OCI-LY1 (cell line): ENCODE measurements around the gene P2RY1.

ENCODE experiments used
- H2AFZ ChIP-seq: fragments of 200-600 bp; sonication (generic), shearing (Covaris generic); 2 replicates; pipeline ENCODE4 v1.6.0; 2014; ENCODE audit warnings: antibody characterized with exemption, mild to moderate bottlenecking, low read length
- H3F3A ChIP-seq: fragments of 200-600 bp; sonication (generic), shearing (Covaris generic); 2 replicates; pipeline ENCODE4 v1.6.0; 2014; ENCODE audit warnings: mild to moderate bottlenecking, antibody characterized with exemption, low read length, moderate library complexity; ENCODE audit not compliant: insufficient read depth
- H3K27ac ChIP-seq: fragments of 200-600 bp; sonication (generic); 2 replicates; pipeline ENCODE4 v1.5.1; 2014; ENCODE audit warnings: low read length, mixed run types, mild to moderate bottlenecking, low read depth; ENCODE audit not compliant: poor library complexity, severe bottlenecking
- H3K27me3 ChIP-seq: fragments of 200-600 bp; sonication (generic); 2 replicates; pipeline ENCODE4 v1.6.0; 2014; ENCODE audit warnings: antibody characterized with exemption, mild to moderate bottlenecking, low read length, moderate library complexity; ENCODE audit not compliant: insufficient read depth
- H3K36me3 ChIP-seq: fragments of 200-600 bp; sonication (generic); 2 replicates; pipeline ENCODE4 v1.6.1; 2014; ENCODE audit warnings: mild to moderate bottlenecking, antibody characterized with exemption, low read length, moderate library complexity, mixed read lengths; ENCODE audit not compliant: insufficient read depth
- H3K4me1 ChIP-seq: fragments of 200-600 bp; sonication (generic); 2 replicates; pipeline ENCODE4 v1.5.1; 2014; ENCODE audit warnings: mild to moderate bottlenecking, low read length, moderate library complexity; ENCODE audit not compliant: insufficient read depth, severe bottlenecking
- H3K4me2 ChIP-seq: fragments of 200-600 bp; sonication (generic), shearing (Covaris generic); 2 replicates; pipeline ENCODE4 v1.6.1; 2014; ENCODE audit warnings: low read length
- H3K4me3 ChIP-seq: fragments of 200-600 bp; sonication (generic); 2 replicates; pipeline ENCODE4 v1.5.1; 2014; ENCODE audit warnings: low read length, low read depth, mild to moderate bottlenecking, mixed read lengths; ENCODE audit not compliant: poor library complexity, severe bottlenecking
- H3K79me2 ChIP-seq: fragments of 200-600 bp; shearing (Covaris generic); 2 replicates; pipeline ENCODE4 v1.6.1; 2016; ENCODE audit warnings: mixed run types, low read length, mixed read lengths; ENCODE audit not compliant: insufficient read depth
- H3K9ac ChIP-seq: fragments of 200-600 bp; sonication (generic), shearing (Covaris generic); 2 replicates; pipeline ENCODE4 v1.6.1; 2014; ENCODE audit warnings: mild to moderate bottlenecking, low read length, mixed read lengths
- H3K9me2 ChIP-seq: fragments of 200-600 bp; sonication (generic), shearing (Covaris generic); 2 replicates; pipeline ENCODE4 v1.6.1; 2014; ENCODE audit warnings: low read depth, mild to moderate bottlenecking, low read length, mixed read lengths
- H3K9me3 ChIP-seq: fragments of 200-600 bp; shearing (Covaris generic); 2 replicates; pipeline ENCODE4 v1.6.1; 2014; ENCODE audit warnings: low read length, mixed read lengths
- H4K20me1 ChIP-seq: fragments of 200-600 bp; sonication (generic), shearing (Covaris generic); 2 replicates; pipeline ENCODE4 v1.6.0; 2016; ENCODE audit warnings: mild to moderate bottlenecking, low read length; ENCODE audit not compliant: insufficient read depth
- EZH2 ChIP-seq: fragments of 200-600 bp; sonication (generic), shearing (Covaris generic); IDR thresholded peaks from 2 replicates; pipeline ENCODE4 v1.8.0; 2017; ENCODE audit warnings: borderline replicate concordance, mixed run types, mild to moderate bottlenecking, antibody characterized with exemption, low read length, moderate library complexity, mixed read lengths
- TF ChIP-seq, protein P1 (sequence below): fragments of 200-600 bp; sonication (generic), shearing (Covaris generic); IDR thresholded peaks from 2 replicates; pipeline ENCODE4 v1.5.1; 2017; ENCODE audit warnings: mild to moderate bottlenecking, antibody characterized with exemption, low read length, moderate library complexity, mixed read lengths

P2RY1 gene, protein sequence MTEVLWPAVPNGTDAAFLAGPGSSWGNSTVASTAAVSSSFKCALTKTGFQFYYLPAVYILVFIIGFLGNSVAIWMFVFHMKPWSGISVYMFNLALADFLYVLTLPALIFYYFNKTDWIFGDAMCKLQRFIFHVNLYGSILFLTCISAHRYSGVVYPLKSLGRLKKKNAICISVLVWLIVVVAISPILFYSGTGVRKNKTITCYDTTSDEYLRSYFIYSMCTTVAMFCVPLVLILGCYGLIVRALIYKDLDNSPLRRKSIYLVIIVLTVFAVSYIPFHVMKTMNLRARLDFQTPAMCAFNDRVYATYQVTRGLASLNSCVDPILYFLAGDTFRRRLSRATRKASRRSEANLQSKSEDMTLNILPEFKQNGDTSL

DNA sequence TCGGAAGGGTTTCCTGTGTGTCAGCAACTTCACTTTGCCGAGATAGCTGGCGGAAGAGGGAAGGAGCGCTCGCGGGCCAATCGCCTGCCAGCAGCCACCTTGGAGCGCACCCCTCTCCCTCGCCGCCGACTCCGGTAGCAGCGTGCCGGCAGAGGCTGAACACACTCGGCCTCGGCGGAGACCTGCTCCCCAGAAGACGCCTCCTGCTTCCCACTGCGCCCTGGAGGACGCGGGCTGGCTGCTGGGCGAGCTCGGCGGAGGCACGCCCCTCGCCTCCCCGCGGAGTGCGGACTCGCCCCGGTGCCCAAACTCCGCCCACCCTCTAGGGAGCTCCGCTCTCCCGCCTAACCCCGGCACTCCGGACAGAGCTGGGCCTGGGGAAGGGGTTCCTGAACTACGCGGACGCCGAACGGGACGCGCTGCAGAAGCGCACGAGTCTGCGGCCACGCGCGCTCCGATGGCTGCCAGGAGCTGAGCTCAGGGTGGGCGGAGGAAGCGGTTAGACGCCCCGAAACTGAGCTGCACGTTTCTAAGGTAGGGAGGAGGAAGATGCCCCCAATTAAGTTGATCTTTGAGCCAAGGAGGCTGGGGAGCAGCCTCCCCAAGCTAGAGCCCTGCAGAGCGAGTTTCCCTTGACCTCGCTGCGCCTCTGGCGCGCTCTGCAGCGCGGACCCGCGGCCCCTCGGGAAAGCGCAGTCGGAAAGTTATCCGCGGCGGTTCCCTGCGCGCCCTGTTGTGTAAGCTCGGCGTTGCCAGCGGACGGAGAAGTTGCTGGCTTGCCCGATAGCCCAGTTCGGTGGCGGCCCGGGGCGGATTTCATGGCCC, at the start of gene P2RY1:
P2RY1 (plus strand) TSS at position 356 of the 825 bp plus-strand sequence. CDS start 652 bp downstream, outside the sequence.
- no peak within 1 kb of the TSS for H3K27ac ChIP-seq

DNA sequence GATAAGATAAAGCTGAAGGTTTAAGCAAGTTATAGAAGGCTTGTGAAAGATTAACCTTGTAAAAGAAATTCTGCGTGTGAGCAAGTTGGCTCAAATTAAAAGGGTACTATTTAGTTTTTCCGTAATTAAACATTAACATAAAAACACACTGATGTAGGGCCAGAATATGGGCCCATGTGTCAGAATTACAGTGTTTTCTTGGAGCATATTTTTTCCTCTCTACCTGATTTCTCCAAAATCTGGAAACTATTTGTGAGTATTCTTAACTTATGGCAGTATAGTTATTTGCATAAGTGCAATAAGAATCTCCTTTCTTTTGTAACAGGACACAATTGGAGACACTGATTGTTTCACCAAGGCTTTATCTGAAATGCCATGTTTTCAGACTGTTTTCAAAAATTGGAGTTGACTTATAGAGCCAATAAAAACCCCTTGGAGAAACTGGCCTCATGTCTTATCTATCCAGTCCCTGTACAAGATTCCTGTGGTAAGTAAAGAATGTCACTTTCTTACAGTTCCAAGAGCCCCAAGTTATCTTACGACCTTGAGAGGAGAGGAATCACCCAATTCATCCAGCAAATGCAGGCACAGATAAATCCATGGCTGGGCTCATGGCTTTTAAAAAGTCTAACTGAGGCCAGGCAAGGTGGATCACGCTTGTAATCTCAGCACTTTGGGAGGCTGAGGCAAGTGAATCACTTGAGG, 47.8 kb upstream of the P2RY1 start:
- H3K4me2 ChIP-seq = no peak overlapping the region
- no peaks in the 10 kb centered on the region for H3K27me3 ChIP-seq
- TF ChIP-seq, protein P1, sequence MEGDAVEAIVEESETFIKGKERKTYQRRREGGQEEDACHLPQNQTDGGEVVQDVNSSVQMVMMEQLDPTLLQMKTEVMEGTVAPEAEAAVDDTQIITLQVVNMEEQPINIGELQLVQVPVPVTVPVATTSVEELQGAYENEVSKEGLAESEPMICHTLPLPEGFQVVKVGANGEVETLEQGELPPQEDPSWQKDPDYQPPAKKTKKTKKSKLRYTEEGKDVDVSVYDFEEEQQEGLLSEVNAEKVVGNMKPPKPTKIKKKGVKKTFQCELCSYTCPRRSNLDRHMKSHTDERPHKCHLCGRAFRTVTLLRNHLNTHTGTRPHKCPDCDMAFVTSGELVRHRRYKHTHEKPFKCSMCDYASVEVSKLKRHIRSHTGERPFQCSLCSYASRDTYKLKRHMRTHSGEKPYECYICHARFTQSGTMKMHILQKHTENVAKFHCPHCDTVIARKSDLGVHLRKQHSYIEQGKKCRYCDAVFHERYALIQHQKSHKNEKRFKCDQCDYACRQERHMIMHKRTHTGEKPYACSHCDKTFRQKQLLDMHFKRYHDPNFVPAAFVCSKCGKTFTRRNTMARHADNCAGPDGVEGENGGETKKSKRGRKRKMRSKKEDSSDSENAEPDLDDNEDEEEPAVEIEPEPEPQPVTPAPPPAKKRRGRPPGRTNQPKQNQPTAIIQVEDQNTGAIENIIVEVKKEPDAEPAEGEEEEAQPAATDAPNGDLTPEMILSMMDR = no peak
- no peak for TF ChIP-seq EZH2
- H3K27ac ChIP-seq = no peak overlapping the region
- H3K4me1 ChIP-seq = no peaks in the 10 kb centered on the region
- no peaks in the 10 kb centered on the region for H3K9me3 ChIP-seq
- no peak overlapping the region for H2AFZ ChIP-seq
- no peaks in the 10 kb centered on the region for H3K36me3 ChIP-seq
- H4K20me1 ChIP-seq = no peaks in the 10 kb centered on the region
- H3K79me2 ChIP-seq = no peaks in the 10 kb centered on the region
- no peaks in the 10 kb centered on the region for H3F3A ChIP-seq
- H3K9me2 ChIP-seq = no peaks in the 10 kb centered on the region
- H3K4me3 ChIP-seq = no peak overlapping the region
- H3K9ac ChIP-seq = no peak overlapping the region

More for the DNA sequence above, at the start of gene P2RY1:
- Histone ChIP-seq H3K4me2 (peak within 1 kb of the TSS; percentile 37), H3K36me3 (no peaks in the 10 kb centered on the region), H4K20me1 (no peaks in the 10 kb centered on the region), H3K9ac (no peak within 1 kb of the TSS), H3K4me3 (peak within 1 kb of the TSS; percentile 50), H3K9me3 (no peaks in the 10 kb centered on the region), H3K27me3 (no peaks in the 10 kb centered on the region), H3F3A (no peaks in the 10 kb centered on the region), H3K9me2 (no peaks in the 10 kb centered on the region), H2AFZ (no peak within 1 kb of the TSS), H3K4me1 (no peaks in the 10 kb centered on the region), H3K79me2 (no peaks in the 10 kb centered on the region)
- TF ChIP-seq, protein P1 = no peak
- no peak for TF ChIP-seq EZH2

DNA sequence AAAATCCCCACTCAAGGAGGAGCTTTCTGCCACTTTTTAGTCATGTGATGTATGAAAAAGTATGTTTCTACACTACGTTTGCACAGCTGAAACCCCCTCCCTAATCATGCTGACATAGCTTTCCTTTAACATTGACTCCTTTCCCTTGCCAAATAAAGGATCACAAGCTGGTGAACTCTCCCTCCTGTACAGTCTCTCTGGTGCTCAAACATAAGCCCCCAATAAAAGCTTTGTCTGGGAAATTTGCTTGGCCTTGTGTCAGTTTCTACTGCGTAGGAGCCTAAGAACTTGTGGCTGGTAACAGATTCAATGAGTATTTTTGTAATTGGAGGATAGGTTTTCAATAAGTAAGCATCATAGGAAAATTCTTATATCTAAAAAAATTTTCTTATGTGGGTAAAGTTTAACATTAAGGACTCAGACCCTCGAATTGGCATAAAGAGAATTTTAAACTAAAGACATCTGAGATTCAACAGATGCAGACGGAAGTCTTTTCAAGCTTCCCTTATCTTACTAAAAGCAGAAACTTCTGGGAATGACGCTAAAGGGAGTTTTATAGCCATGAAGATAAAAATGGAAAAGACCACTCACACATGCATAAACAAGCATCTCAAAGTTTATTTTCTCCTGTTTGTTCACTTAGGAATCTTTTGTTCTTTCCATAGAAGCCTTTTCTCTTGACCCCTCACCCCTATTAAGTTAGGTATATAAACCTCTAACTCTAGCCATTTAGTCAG, 44.1 kb upstream of the P2RY1 start:
- no peaks in the 10 kb centered on the region for H3K9me3 ChIP-seq
- no peak overlapping the region for H3K4me2 ChIP-seq
- H3K4me1 ChIP-seq = no peaks in the 10 kb centered on the region
- H3K9ac ChIP-seq = no peak overlapping the region
- no peak overlapping the region for H3K4me3 ChIP-seq
- H3K27ac ChIP-seq = no peak overlapping the region
- no peak overlapping the region for H2AFZ ChIP-seq
- H3K9me2 ChIP-seq = no peaks in the 10 kb centered on the region
- no peaks in the 10 kb centered on the region for H3F3A ChIP-seq
- no peaks in the 10 kb centered on the region for H4K20me1 ChIP-seq
- H3K79me2 ChIP-seq = no peaks in the 10 kb centered on the region
- TF ChIP-seq, protein P1 = no peak
- TF ChIP-seq EZH2 = no peak
- no peaks in the 10 kb centered on the region for H3K27me3 ChIP-seq
- no peaks in the 10 kb centered on the region for H3K36me3 ChIP-seq
